Ishikawa (cell line): ENCODE results near the gene RGS7.

Source experiments
- CEBPB ChIP-seq: IDR thresholded peaks from 2 replicates; pipeline ENCODE4 v1.6.1; 2012
- CREB1 ChIP-seq: IDR thresholded peaks from 2 replicates; pipeline ENCODE4 v1.6.1; 2012; ENCODE audit warnings: low read depth
- EGR1 ChIP-seq: IDR thresholded peaks from 2 replicates; pipeline ENCODE4 v1.6.1; 2012
- EP300 ChIP-seq: IDR thresholded peaks from 2 replicates; pipeline ENCODE4 v1.6.1; 2012; ENCODE audit warnings: borderline replicate concordance
- FOXM1 ChIP-seq: IDR thresholded peaks from 2 replicates; pipeline ENCODE4 v1.6.1; 2012; ENCODE audit warnings: low read depth, borderline replicate concordance
- NFIC ChIP-seq: IDR thresholded peaks from 2 replicates; pipeline ENCODE4 v1.6.1; 2012
- RAD21 ChIP-seq: IDR thresholded peaks from 2 replicates; pipeline ENCODE4 v1.6.1; 2012; ENCODE audit warnings: low read depth
- TAF1 ChIP-seq: IDR thresholded peaks from 2 replicates; pipeline ENCODE4 v1.6.1; 2012; ENCODE audit warnings: low read depth, mild to moderate bottlenecking
- TCF12 ChIP-seq: IDR thresholded peaks from 2 replicates; pipeline ENCODE4 v1.6.1; 2012; ENCODE audit warnings: low read depth
- TEAD4 ChIP-seq: IDR thresholded peaks from 2 replicates; pipeline ENCODE4 v1.6.1; 2012
- YY1 ChIP-seq: IDR thresholded peaks from 2 replicates; pipeline ENCODE4 v1.6.1; 2012; ENCODE audit warnings: low read depth
- ZBTB7A ChIP-seq: IDR thresholded peaks from 2 replicates; pipeline ENCODE4 v1.6.1; 2012; ENCODE audit warnings: low read depth
- TF ChIP-seq, protein P1 (sequence below): IDR thresholded peaks from 2 replicates; pipeline ENCODE4 v1.6.1; 2012
- TF ChIP-seq, protein P2 (sequence below): IDR thresholded peaks from 2 replicates; pipeline ENCODE4 v1.6.1; 2012; ENCODE audit warnings: low read depth, mild to moderate bottlenecking
- TF ChIP-seq, protein P3 (sequence below): IDR thresholded peaks from 2 replicates; pipeline ENCODE4 v1.6.1; 2012

RGS7 gene

DNA sequence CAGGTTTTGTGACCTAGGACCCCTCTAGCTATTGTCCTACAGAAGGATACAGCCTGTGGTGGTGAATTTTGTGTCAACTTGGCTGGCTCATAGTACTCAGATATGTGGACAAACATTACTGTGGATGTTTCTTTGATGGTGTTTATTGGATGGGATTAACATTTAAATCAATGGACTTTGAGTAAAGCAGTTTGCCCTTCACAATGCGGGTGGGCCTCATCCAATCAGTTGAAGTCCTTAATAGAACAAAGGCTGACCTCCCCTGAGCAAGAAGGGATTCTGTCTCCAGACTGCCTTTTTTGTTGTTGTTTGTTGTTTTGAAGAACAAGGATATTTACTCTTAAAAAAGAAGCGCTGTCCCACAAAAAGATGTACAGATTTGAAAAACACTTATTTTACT, 535.1 kb downstream of the RGS7 start:
- TF ChIP-seq, protein P1, sequence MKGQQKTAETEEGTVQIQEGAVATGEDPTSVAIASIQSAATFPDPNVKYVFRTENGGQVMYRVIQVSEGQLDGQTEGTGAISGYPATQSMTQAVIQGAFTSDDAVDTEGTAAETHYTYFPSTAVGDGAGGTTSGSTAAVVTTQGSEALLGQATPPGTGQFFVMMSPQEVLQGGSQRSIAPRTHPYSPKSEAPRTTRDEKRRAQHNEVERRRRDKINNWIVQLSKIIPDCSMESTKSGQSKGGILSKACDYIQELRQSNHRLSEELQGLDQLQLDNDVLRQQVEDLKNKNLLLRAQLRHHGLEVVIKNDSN = no peak
- TF ChIP-seq, protein P2, sequence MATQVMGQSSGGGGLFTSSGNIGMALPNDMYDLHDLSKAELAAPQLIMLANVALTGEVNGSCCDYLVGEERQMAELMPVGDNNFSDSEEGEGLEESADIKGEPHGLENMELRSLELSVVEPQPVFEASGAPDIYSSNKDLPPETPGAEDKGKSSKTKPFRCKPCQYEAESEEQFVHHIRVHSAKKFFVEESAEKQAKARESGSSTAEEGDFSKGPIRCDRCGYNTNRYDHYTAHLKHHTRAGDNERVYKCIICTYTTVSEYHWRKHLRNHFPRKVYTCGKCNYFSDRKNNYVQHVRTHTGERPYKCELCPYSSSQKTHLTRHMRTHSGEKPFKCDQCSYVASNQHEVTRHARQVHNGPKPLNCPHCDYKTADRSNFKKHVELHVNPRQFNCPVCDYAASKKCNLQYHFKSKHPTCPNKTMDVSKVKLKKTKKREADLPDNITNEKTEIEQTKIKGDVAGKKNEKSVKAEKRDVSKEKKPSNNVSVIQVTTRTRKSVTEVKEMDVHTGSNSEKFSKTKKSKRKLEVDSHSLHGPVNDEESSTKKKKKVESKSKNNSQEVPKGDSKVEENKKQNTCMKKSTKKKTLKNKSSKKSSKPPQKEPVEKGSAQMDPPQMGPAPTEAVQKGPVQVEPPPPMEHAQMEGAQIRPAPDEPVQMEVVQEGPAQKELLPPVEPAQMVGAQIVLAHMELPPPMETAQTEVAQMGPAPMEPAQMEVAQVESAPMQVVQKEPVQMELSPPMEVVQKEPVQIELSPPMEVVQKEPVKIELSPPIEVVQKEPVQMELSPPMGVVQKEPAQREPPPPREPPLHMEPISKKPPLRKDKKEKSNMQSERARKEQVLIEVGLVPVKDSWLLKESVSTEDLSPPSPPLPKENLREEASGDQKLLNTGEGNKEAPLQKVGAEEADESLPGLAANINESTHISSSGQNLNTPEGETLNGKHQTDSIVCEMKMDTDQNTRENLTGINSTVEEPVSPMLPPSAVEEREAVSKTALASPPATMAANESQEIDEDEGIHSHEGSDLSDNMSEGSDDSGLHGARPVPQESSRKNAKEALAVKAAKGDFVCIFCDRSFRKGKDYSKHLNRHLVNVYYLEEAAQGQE = no peak
- TF ChIP-seq TAF1 (no peak), TEAD4 (no peak)

DNA sequence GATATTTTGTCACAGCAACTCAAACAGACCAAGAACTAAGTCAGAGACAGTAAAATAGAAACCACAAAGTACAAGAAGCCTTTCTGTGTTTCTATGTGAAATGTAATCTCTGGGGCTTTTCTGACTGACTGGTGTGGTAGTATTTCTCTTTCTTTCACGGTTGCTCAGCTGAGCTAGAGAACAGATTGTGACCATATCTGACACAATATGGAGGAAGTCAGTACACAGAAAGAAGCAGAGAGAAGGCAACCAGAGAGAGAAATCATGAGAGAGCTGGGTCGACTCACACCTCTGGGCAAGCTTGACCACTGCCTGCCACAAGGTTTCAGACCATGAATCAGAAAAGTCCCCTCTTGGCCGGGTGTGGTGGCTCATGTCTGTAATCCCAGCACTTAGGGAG, 536.2 kb downstream of the RGS7 start:
- TF ChIP-seq FOXM1 = no peak
- no peak for TF ChIP-seq EGR1
- TF ChIP-seq, protein P3, sequence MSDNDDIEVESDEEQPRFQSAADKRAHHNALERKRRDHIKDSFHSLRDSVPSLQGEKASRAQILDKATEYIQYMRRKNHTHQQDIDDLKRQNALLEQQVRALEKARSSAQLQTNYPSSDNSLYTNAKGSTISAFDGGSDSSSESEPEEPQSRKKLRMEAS = no peak
- TF ChIP-seq YY1 = no peak

DNA sequence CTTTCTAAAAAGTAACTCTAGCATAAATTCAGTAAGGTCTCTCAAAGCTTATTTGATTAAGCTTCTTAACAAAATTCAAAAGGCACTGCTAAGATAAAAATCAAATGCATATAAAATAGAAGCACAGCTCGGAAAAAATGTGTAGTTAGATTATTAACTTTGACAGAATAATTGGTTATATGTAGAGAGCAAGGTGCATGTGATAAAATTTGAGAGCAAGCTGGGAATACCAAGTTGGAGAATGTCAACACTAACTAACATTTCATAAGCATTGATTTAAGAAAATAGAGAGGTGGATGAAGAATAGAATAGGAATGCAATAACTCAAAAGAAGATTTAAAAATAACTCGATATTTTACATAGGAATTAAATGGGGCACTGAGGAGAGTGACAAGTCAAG, 540.5 kb downstream of the RGS7 start:
- TF ChIP-seq NFIC (no peak), CREB1 (no peak)

- TF ChIP-seq, protein P1 = no peak
- no peak for TF ChIP-seq TAF1
- TF ChIP-seq ZBTB7A = no peak
- no peak for TF ChIP-seq EP300
- no peak for TF ChIP-seq TEAD4
- no peak for TF ChIP-seq RAD21
- TF ChIP-seq FOXM1 = no peak
- TF ChIP-seq, protein P2 = no peak
- no peak for TF ChIP-seq CEBPB
- no peak for TF ChIP-seq CREB1
- TF ChIP-seq YY1 = no peak
- TF ChIP-seq, protein P3 = no peak
- TF ChIP-seq NFIC = no peak
- TF ChIP-seq EGR1 = no peak
Observed at GRCh38 chr1:240813720-240814119, 543.3 kb downstream of the RGS7 start.

GRCh38 chr1:240811256-240811655, 545.7 kb downstream of the RGS7 start:
- TF ChIP-seq EP300 = no peak
- no peak for TF ChIP-seq TCF12
- TF ChIP-seq, protein P2 = no peak
- TF ChIP-seq, protein P1 = no peak
- no peak for TF ChIP-seq FOXM1

DNA sequence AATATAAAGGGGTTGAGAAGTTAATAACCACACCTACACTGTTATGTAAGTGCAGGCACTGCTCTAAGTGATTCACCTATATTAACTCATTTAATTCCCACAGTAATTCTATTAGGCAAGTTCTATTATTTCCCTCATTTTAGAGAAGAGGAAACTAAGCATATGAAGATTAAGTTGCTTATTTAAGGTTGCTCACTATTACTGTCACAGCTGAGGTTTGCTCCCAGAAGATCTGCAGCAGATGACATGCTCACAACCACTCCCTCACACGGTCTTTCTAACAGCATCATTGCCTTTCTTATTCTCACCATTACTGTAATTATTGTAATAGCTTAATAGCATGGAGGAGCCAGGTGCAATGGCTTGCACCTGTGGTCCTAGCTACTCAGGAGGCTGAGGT, 548.6 kb downstream of the RGS7 start:
- TF ChIP-seq, protein P1 = no peak
- TF ChIP-seq CEBPB (no peak), EP300 (no peak), YY1 (no peak), TEAD4 (no peak), EGR1 (no peak), NFIC (no peak), RAD21 (no peak)
- TF ChIP-seq, protein P3 = no peak
